A673 (cell line): Measurements from ENCODE around the gene PACSIN2.

Source experiments
- EZH2 ChIP-seq: fragments of 200-600 bp; sonication (generic); IDR thresholded peaks from 2 replicates; pipeline ENCODE4 v1.6.1; 2017; ENCODE audit warnings: borderline replicate concordance, low read depth, mild to moderate bottlenecking, mixed read lengths, antibody characterized with exemption, low read length; ENCODE audit not compliant: poor library complexity, severe bottlenecking
- TF ChIP-seq, protein P1 (sequence below): fragments of 300-800, 200-600 bp; sonication (generic); conservative IDR thresholded peaks from 2 replicates; pipeline ENCODE4 v1.5.1; 2017; ENCODE audit warnings: low read depth, mild to moderate bottlenecking, antibody characterized with exemption, low read length, moderate library complexity, mixed read lengths

DNA sequence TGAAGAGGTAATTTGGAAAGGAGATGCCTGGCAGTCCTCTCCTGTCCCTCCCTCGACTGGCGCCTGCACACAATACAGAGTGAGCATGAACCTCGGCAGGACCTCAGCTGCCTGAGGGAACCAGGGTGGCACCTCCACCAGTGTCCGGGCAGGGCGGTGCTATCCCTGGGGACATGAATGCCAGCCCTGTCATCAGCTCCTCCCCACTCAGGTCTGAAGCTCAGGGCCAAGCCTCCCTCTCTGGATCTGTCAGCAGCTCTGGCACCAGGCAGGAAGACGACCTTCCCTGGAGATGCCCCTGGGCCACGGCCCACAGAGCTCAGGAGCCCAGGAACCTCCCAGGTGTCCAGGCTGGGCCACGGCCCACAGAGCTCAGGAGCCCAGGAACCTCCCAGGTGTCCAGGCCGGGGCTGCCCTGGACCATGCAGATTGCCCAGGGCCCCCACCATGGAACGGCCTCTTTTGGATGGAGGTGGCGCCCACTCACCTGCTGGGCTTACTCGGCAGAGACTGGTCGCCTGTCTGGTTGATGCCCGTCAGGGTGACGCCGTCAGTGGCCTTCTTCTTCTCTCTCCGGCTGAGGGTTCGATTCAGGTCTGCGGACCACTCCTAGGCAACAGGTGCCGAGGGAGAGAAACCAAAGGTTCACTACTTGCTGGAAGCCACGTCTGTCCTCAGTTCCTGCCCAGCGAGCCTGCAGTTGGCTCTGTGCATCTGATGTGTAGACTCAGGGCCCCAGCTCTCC lies 136.2 kb downstream of the PACSIN2 start:
- TF ChIP-seq, protein P1, sequence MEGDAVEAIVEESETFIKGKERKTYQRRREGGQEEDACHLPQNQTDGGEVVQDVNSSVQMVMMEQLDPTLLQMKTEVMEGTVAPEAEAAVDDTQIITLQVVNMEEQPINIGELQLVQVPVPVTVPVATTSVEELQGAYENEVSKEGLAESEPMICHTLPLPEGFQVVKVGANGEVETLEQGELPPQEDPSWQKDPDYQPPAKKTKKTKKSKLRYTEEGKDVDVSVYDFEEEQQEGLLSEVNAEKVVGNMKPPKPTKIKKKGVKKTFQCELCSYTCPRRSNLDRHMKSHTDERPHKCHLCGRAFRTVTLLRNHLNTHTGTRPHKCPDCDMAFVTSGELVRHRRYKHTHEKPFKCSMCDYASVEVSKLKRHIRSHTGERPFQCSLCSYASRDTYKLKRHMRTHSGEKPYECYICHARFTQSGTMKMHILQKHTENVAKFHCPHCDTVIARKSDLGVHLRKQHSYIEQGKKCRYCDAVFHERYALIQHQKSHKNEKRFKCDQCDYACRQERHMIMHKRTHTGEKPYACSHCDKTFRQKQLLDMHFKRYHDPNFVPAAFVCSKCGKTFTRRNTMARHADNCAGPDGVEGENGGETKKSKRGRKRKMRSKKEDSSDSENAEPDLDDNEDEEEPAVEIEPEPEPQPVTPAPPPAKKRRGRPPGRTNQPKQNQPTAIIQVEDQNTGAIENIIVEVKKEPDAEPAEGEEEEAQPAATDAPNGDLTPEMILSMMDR = no peak
- TF ChIP-seq EZH2 = no peak
